ENCODE results near the gene CYTH2. TPM values are rescaled to one million over a fixed set of nuclear protein-coding genes. Genes with fewer than 3 reads are reported as not detected.

CYTH2 gene
- total and polyA plus RNA-seq, 5 experiments from 2014 or later: 20.5 to 77.7 (median 32.0) TPM

GRCh38 chr19:48489608-48490216 is 20.5 kb downstream of the CYTH2 start:
- Mint-ChIP-seq H3K27me3 (peaks cover 0 to 12% (median 0%) of the 10 kb centered on the region in 5 donors), H3K4me1 (peaks cover 14 to 40% (median 37%) of the 10 kb centered on the region in 4 donors), H3K9me3 (no peaks in the 10 kb centered on the region), H3K4me3 (peak overlapping the region in 8 of 10 donors; percentile 8 to 86 (median 39)), H3K36me3 (no peaks in the 10 kb centered on the region), H3K27ac (peak overlapping the region in 1 of 10 donors; percentile 8)
- POLR2A ChIA-PET: interaction anchor here (0.6 to 2.3 kb wide), 15 partner anchors 9 to 881 kb away, joined by 3 to 21 read pairs (median 4); partner anchors contain the start of genes RPL18 and SPHK2
- ATAC-seq (peak; percentile 40 to 45), DNase-seq (peak; percentile 55 to 87 (median 78))

GRCh38 chr19:48490981-48491792 is 22.0 kb downstream of the CYTH2 start:
- DNase-seq: peak; percentile 49 to 88 (median 62)
- Mint-ChIP-seq H3K27ac (peak overlapping the region in 3 of 10 donors; percentile 38 to 72 (median 46)), H3K9me3 (no peaks in the 10 kb centered on the region), H3K4me3 (peak overlapping the region; percentile 4 to 86 (median 70)), H3K27me3 (peaks cover 0 to 22% (median 5%) of the 10 kb centered on the region in 5 donors), H3K4me1 (peaks cover 14 to 46% (median 41%) of the 10 kb centered on the region in 4 donors), H3K36me3 (no peaks in the 10 kb centered on the region)
- ATAC-seq: peak; percentile 32 to 38
- POLR2A ChIA-PET: interaction anchor here (0.7 to 2.3 kb wide), 6 partner anchors 10 to 286 kb away, joined by 3 to 21 read pairs (median 4); no protein-coding TSS in a partner anchor

GRCh38 chr19:48491793-48492123 is 22.6 kb downstream of the CYTH2 start:
- H3K4me1 Mint-ChIP-seq: peaks cover 14 to 48% (median 41%) of the 10 kb centered on the region in 4 donors
- H3K9me3 Mint-ChIP-seq: no peaks in the 10 kb centered on the region
- peak overlapping the region; percentile 49 to 86 (median 72) for H3K4me3 Mint-ChIP-seq
- POLR2A ChIA-PET: no interaction called here
- DNase-seq: no peak
- H3K27me3 Mint-ChIP-seq: peaks cover 0 to 27% (median 5%) of the 10 kb centered on the region in 5 donors
- H3K27ac Mint-ChIP-seq: peak overlapping the region in 7 of 10 donors; percentile 43 to 89 (median 72)
- H3K36me3 Mint-ChIP-seq: no peaks in the 10 kb centered on the region
- no peak for ATAC-seq

- peak; percentile 62 to 73 for ATAC-seq
- Mint-ChIP-seq H3K9me3 (no peaks in the 10 kb centered on the region), H3K27ac (peak overlapping the region in 6 of 10 donors; percentile 23 to 83 (median 75)), H3K27me3 (peaks cover 0 to 35% (median 8%) of the 10 kb centered on the region in 5 donors), H3K4me1 (peaks cover 17 to 53% (median 45%) of the 10 kb centered on the region in 4 donors), H3K36me3 (no peaks in the 10 kb centered on the region), H3K4me3 (peak overlapping the region; percentile 60 to 86 (median 77))
- POLR2A ChIA-PET: interaction anchor here (0.5 to 2.2 kb wide), 11 partner anchors 9 to 171 kb away, joined by 3 to 12 read pairs (median 6); partner anchors contain the start of genes LMTK3, RPL18 and SPHK2
- peak; percentile 69 to 89 (median 79) for DNase-seq
These were observed 24.0 kb downstream of the CYTH2 start for GRCh38 chr19:48492925-48493717.

- Mint-ChIP-seq H3K36me3 (no peaks in the 10 kb centered on the region), H3K4me1 (peaks cover 17 to 54% (median 45%) of the 10 kb centered on the region in 4 donors), H3K9me3 (no peaks in the 10 kb centered on the region), H3K27ac (peak overlapping the region in 2 of 10 donors; percentile 53 to 83), H3K27me3 (peaks cover 0 to 37% (median 9%) of the 10 kb centered on the region in 5 donors), H3K4me3 (peak overlapping the region; percentile 62 to 88 (median 80))
- POLR2A ChIA-PET: interaction anchor here (0.6 to 2.2 kb wide), 11 partner anchors 8 to 172 kb away, joined by 3 to 12 read pairs (median 6); partner anchors contain the start of genes LMTK3, RPL18 and SPHK2
- ATAC-seq (peak; percentile 8 to 40), DNase-seq (no peak)
These were observed 24.7 kb downstream of the CYTH2 start for GRCh38 chr19:48493718-48494401.

- peak overlapping the region in 2 of 10 donors; percentile 7 to 50 for H3K27ac Mint-ChIP-seq
- peaks cover 0 to 37% (median 9%) of the 10 kb centered on the region in 5 donors for H3K27me3 Mint-ChIP-seq
- ATAC-seq (no peak), DNase-seq (no peak)
- no peaks in the 10 kb centered on the region for H3K9me3 Mint-ChIP-seq
- peak overlapping the region in 9 of 10 donors; percentile 10 to 88 (median 56) for H3K4me3 Mint-ChIP-seq
- H3K36me3 Mint-ChIP-seq: peaks cover 0 to 6% (median 0%) of the 10 kb centered on the region in 3 donors
- peaks cover 18 to 49% (median 45%) of the 10 kb centered on the region in 4 donors for H3K4me1 Mint-ChIP-seq
- POLR2A ChIA-PET: interaction anchor here (0.7 kb wide), 1 partner anchor 122 kb away, joined by 4 read pairs; no protein-coding TSS in a partner anchor
These were observed 26.2 kb downstream of the CYTH2 start for GRCh38 chr19:48495396-48495795.

GRCh38 chr19:48496959-48497727 is 28.0 kb downstream of the CYTH2 start:
- POLR2A ChIA-PET: interaction anchor here (0.6 kb wide), 1 partner anchor 9 kb away, joined by 5 read pairs; no protein-coding TSS in a partner anchor
- peaks cover 0 to 7% (median 0%) of the 10 kb centered on the region in 3 donors for H3K36me3 Mint-ChIP-seq
- peak overlapping the region in 3 of 10 donors; percentile 31 to 68 (median 43) for H3K4me3 Mint-ChIP-seq
- no peak overlapping the region for H3K27ac Mint-ChIP-seq
- H3K4me1 Mint-ChIP-seq: peaks cover 16 to 47% (median 42%) of the 10 kb centered on the region in 4 donors
- no peaks in the 10 kb centered on the region for H3K9me3 Mint-ChIP-seq
- H3K27me3 Mint-ChIP-seq: peaks cover 0 to 37% (median 9%) of the 10 kb centered on the region in 5 donors
- DNase-seq (no peak), ATAC-seq (no peak)

- Mint-ChIP-seq H3K4me3 (peak overlapping the region in 4 of 10 donors; percentile 6 to 72 (median 47)), H3K9me3 (no peaks in the 10 kb centered on the region), H3K36me3 (peaks cover 0 to 7% (median 0%) of the 10 kb centered on the region in 3 donors), H3K4me1 (peaks cover 12 to 47% (median 36%) of the 10 kb centered on the region in 4 donors), H3K27me3 (peaks cover 0 to 33% (median 9%) of the 10 kb centered on the region in 5 donors), H3K27ac (no peak overlapping the region)
- ATAC-seq (no peak), DNase-seq (no peak)
- POLR2A ChIA-PET: no interaction called here
These were observed 28.8 kb downstream of the CYTH2 start for GRCh38 chr19:48497728-48498594.

GRCh38 chr19:48498595-48499311 is 29.6 kb downstream of the CYTH2 start:
- POLR2A ChIA-PET: interaction anchor here (0.6 kb wide), 1 partner anchor 59 kb away, joined by 6 read pairs; no protein-coding TSS in a partner anchor
- Mint-ChIP-seq H3K9me3 (no peaks in the 10 kb centered on the region), H3K27me3 (peaks cover 0 to 33% (median 9%) of the 10 kb centered on the region in 5 donors), H3K4me3 (no peak overlapping the region), H3K4me1 (peaks cover 15 to 46% (median 37%) of the 10 kb centered on the region in 4 donors), H3K36me3 (peaks cover 0 to 7% (median 0%) of the 10 kb centered on the region in 3 donors), H3K27ac (no peak overlapping the region)
- DNase-seq (no peak), ATAC-seq (no peak)
